ENCODE measurements around the gene CASD1.

CASD1 gene

GRCh38 chr7:94584113-94584512 is 74.5 kb downstream of the CASD1 start:
- H3K4me2 ChIP-seq (ENCODE audit: low read depth, low read length): no peak overlapping the region
- H3K9me2 ChIP-seq (replicated peaks; ENCODE audit: insufficient read depth, low read length): no peaks in the 10 kb centered on the region
- no peaks in the 10 kb centered on the region for H4K20me1 ChIP-seq (ENCODE audit: insufficient read depth, low read length)
- no peak overlapping the region for H3K27ac ChIP-seq (ENCODE audit: low read length)
- H3K9me3 ChIP-seq (replicated peaks; ENCODE audit: insufficient read depth, low read length): no peaks in the 10 kb centered on the region
- H3K9ac ChIP-seq (ENCODE audit: low read length): no peak overlapping the region
- no peak for DNase-seq
- no peak overlapping the region for H2AFZ ChIP-seq (ENCODE audit: low read length)
- H3K4me3 ChIP-seq (ENCODE audit: low read length): no peak overlapping the region
- no peaks in the 10 kb centered on the region for H3K36me3 ChIP-seq (replicated peaks; ENCODE audit: insufficient read depth, low read length)
- TF ChIP-seq EZH2 (optimal IDR thresholded peaks at IDR 0.05; ENCODE audit: low read depth, low read length): no peak
- TF ChIP-seq, protein P1, sequence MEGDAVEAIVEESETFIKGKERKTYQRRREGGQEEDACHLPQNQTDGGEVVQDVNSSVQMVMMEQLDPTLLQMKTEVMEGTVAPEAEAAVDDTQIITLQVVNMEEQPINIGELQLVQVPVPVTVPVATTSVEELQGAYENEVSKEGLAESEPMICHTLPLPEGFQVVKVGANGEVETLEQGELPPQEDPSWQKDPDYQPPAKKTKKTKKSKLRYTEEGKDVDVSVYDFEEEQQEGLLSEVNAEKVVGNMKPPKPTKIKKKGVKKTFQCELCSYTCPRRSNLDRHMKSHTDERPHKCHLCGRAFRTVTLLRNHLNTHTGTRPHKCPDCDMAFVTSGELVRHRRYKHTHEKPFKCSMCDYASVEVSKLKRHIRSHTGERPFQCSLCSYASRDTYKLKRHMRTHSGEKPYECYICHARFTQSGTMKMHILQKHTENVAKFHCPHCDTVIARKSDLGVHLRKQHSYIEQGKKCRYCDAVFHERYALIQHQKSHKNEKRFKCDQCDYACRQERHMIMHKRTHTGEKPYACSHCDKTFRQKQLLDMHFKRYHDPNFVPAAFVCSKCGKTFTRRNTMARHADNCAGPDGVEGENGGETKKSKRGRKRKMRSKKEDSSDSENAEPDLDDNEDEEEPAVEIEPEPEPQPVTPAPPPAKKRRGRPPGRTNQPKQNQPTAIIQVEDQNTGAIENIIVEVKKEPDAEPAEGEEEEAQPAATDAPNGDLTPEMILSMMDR (IDR thresholded peaks at IDR 0.05; ENCODE audit: low read length): no peak
- H3K27me3 ChIP-seq (replicated peaks; ENCODE audit: insufficient read depth, low read length): no peaks in the 10 kb centered on the region
- H3K79me2 ChIP-seq (ENCODE audit: low read length): no peaks in the 10 kb centered on the region
- no peaks in the 10 kb centered on the region for H3F3A ChIP-seq (ENCODE audit: insufficient read depth, low read length)
- no peaks in the 10 kb centered on the region for H3K4me1 ChIP-seq (ENCODE audit: low read length)

- Histone ChIP-seq H3F3A (ENCODE audit: insufficient read depth, low read length) (no peaks in the 10 kb centered on the region), H4K20me1 (ENCODE audit: insufficient read depth, low read length) (no peaks in the 10 kb centered on the region), H3K4me1 (ENCODE audit: low read length) (no peaks in the 10 kb centered on the region), H2AFZ (ENCODE audit: low read length) (no peak overlapping the region), H3K4me3 (ENCODE audit: low read length) (no peak overlapping the region), H3K9me2 (replicated peaks; ENCODE audit: insufficient read depth, low read length) (no peaks in the 10 kb centered on the region), H3K79me2 (ENCODE audit: low read length) (no peaks in the 10 kb centered on the region), H3K27me3 (replicated peaks; ENCODE audit: insufficient read depth, low read length) (no peaks in the 10 kb centered on the region), H3K9ac (ENCODE audit: low read length) (no peak overlapping the region), H3K9me3 (replicated peaks; ENCODE audit: insufficient read depth, low read length) (no peaks in the 10 kb centered on the region), H3K36me3 (replicated peaks; ENCODE audit: insufficient read depth, low read length) (no peaks in the 10 kb centered on the region; the same call in 1 of the 2 replicates), H3K27ac (ENCODE audit: low read length) (no peak overlapping the region), H3K4me2 (ENCODE audit: low read depth, low read length) (no peak overlapping the region)
- no peak for TF ChIP-seq EZH2phosphoT487 (IDR thresholded peaks at IDR 0.05; ENCODE audit: low read length)
- TF ChIP-seq, protein P1 (IDR thresholded peaks at IDR 0.05; ENCODE audit: low read length): no peak
- TF ChIP-seq EZH2 (optimal IDR thresholded peaks at IDR 0.05; ENCODE audit: low read depth, low read length): no peak
- no peak for DNase-seq
These were observed 78.5 kb downstream of the CASD1 start for GRCh38 chr7:94588075-94588474.

DNA sequence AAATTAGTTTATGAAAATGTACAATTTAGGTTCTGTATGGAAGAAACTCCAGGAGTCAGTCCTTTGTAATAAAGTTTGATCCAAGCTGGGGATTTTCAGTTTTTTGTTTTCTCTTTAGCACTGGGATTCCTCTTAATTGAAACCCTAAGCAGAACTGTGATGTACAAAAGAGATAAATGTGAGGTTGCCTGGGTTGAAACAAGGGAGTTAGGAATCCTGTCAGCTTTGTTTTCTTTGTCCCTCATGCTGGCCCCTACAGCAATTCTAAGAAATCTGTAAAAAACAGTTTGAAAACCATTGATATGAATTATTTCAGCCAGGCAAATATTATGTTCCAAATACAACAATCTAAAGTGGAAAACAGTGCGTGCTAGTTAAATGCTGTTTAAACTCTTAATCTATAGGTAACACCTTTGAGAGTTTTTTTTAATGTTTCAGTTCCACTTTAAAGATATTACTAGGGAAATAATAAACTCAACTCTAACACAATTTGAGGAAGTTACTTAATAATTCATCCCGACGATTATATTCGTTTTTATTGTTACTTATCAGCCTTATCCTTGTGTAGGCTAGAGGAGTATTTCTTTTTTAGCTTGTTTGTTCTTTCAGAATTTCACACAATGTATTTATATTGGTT is 81.0 kb downstream of the CASD1 start:
- H3K36me3 ChIP-seq (replicated peaks; ENCODE audit: insufficient read depth, low read length): no peaks in the 10 kb centered on the region; the same call in 1 of the 2 replicates
- H2AFZ ChIP-seq (ENCODE audit: low read length): no peak overlapping the region
- no peaks in the 10 kb centered on the region for H3K79me2 ChIP-seq (ENCODE audit: low read length)
- no peaks in the 10 kb centered on the region for H3F3A ChIP-seq (ENCODE audit: insufficient read depth, low read length)
- TF ChIP-seq EZH2phosphoT487 (IDR thresholded peaks at IDR 0.05; ENCODE audit: low read length) (no peak), EZH2 (optimal IDR thresholded peaks at IDR 0.05; ENCODE audit: low read depth, low read length) (no peak)
- TF ChIP-seq, protein P1 (IDR thresholded peaks at IDR 0.05; ENCODE audit: low read length): no peak
- no peak overlapping the region for H3K27ac ChIP-seq (ENCODE audit: low read length)
- H3K4me3 ChIP-seq (ENCODE audit: low read length): no peak overlapping the region
- no peaks in the 10 kb centered on the region for H3K9me2 ChIP-seq (replicated peaks; ENCODE audit: insufficient read depth, low read length)
- no peak overlapping the region for H3K4me2 ChIP-seq (ENCODE audit: low read depth, low read length)
- no peaks in the 10 kb centered on the region for H3K9me3 ChIP-seq (replicated peaks; ENCODE audit: insufficient read depth, low read length)
- H3K4me1 ChIP-seq (ENCODE audit: low read length): no peaks in the 10 kb centered on the region
- no peaks in the 10 kb centered on the region for H3K27me3 ChIP-seq (replicated peaks; ENCODE audit: insufficient read depth, low read length)
- no peak overlapping the region for H3K9ac ChIP-seq (ENCODE audit: low read length)
- no peaks in the 10 kb centered on the region for H4K20me1 ChIP-seq (ENCODE audit: insufficient read depth, low read length)
- DNase-seq: no peak

All from MM.1S (cell line).